CD4-positive, alpha-beta T cell treated with Interleukin-21 for 1 hour (primary cell): Measurements from ENCODE around the gene CLEC16A.

Experiments
- DNase-seq: peaks from one replicate; pipeline ENCODE4 v3.0.0-alpha.2; 2020

Gene CLEC16A

DNA sequence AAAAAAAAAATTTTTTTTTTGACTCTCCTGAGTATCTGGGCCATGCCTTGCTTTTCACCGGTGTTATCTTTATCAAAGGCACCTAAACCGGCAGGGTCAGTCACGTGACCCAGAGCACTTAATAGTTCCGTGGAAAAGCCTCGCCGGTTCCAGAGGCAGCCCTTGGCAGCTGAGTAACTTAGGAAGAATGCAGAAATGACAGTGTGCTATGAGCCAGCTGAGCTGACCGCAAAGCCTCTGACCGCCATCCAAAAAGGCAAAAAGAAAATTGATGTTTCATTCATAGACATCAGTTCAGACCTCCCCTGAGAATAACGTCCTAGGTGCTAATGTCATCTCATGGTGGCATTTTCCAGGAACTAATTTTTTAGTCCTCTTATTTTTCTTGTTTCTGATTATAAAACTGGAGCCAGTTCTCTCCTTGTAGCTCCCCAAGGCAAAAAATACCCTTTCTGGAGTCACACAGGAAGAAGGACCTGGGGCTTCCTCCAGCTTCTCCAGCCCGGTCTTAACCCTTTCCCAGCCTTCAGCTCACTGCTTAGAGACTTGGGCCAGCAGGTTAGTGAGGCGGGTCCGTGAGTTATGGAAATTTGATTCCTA, 189.1 kb downstream of the CLEC16A start:
- DNase-seq = no peak

DNA sequence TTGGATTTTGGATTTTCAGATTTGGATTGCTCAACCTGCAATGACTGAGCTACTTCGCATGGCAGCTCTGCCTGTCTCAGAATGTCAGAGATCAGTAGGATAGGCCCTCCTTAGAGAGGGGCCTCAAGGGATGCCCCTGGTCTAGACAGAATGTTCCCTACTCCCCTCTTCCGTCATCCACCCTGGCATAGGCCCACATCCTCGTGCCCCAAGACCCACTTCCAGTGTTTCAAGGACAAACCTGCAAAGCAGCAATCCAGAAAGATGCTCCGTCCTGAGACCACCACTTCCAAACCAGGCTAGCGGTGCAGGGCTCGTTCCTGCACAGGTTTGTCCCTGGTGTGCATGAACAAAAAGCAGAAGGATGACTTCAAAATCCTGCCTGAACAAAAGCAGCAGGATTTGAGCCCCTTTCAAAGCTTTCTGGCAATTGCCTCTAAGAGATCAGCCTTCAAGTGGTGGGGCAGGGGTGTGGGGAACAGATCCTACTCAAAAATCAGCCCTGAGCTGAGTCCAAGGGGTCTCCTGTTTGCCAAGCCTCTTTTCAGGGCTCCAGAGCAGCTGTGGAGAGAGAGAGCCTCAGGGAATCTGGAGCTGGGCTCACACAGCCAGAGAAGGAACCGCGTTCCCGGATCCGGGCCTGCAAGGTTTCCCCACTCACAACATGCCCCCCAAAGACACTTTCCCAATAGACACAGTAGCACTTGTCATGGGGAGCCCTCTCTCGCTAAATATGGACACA, 190.5 kb downstream of the CLEC16A start:
- DNase-seq = no peak

DNA sequence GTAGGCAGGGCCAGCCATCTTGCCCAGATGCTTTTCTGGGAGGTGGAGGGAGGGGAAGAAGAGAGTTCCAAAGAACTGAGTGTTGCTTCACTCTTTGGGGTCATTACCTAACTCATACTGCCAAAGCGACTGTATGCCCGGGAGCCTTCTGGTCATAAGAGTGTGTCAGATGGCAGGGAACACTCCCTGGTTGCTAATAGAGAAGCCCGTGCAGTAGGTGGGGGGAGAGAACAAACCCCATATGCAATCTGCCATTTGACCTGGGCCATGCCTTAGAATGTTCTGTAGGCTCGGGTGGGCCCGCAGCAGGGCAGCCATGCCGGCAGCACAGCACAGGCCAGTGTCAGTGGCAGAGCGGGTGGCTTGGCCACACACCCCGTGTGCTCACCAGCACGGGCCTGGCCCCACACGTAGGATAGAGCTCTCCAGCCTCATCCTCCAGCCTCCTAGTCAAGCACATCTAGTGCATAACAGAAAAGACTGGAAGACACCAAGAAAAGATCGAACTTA, 191.2 kb downstream of the CLEC16A start:
- DNase-seq = no peak

GRCh38 chr16:11136600-11136999, 192.2 kb downstream of the CLEC16A start:
- DNase-seq = no peak

DNA sequence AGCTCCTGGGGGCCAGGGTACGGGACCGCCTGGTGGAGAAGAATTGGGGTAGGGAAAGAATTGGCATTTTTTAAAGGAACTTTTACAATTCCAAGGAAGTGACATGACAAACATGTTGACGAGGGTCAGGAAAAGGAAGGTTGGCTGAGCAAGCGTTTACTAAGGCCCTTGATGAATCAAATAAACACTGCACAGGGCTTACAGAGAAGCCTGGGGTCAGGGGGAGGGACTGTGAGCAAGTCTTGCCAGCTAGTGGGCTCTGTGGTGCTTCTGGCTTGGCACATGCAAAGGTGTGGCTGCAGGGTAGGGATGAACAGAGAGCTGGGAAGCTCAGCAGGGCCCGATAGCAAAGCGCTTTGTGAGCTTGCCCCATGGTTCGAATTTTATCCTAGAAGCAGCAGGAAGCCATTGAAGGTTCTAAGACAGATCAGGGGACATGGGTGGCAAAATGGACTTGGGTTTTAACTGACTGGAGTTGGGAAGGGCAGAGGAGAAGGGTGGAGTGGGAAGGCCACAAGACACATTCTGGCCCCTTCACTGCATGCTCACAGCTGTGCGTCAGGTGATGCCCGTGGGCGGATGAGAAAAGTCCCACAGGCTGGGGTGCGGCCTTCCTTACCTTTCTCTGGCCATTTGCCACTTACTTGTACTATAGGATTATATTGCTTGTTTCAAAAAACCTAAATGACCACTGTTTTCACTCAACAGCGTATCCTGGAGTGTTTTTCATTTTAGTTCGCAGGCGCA, 193.8 kb downstream of the CLEC16A start:
- DNase-seq = no peak

GRCh38 chr16:11138769-11139325, 194.5 kb downstream of the CLEC16A start:
- DNase-seq = no peak

- DNase-seq = no peak
These were observed 195.1 kb downstream of the CLEC16A start for GRCh38 chr16:11139326-11140097.

DNA sequence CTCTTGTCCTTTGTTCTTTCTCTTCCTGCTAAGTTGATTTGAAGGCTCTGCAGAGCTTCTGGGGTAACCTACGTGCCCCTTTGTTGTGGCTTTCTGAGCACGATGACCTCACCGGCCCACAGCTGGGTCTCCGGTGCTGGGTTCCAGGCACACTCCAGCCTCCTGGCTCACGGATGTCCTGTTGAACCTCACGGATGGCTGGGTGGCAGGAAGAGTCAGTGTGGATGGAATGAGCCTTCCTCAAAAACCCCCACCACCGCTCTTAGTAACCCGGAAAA, 195.7 kb downstream of the CLEC16A start:
- peak; percentile 41 for DNase-seq

DNA sequence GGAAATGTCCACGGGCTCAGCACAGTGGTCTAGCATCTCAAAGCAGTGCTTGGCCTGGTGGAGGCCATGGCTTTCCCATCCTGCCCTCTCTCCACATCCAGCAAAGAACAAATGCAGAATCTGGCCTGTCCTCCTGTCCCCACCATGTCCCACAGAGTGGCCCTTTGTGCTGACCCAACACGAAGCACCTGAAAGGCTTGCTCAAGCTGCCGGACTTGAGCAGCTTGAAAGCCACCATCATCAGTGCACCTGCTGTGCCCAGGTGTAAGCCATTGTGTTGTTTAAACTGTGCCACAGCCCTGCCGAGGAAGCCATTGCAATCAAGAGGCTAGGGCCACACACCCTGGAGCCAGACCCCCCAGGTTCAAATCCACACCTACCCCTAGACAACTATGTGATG, 196.1 kb downstream of the CLEC16A start:
- no peak for DNase-seq

DNA sequence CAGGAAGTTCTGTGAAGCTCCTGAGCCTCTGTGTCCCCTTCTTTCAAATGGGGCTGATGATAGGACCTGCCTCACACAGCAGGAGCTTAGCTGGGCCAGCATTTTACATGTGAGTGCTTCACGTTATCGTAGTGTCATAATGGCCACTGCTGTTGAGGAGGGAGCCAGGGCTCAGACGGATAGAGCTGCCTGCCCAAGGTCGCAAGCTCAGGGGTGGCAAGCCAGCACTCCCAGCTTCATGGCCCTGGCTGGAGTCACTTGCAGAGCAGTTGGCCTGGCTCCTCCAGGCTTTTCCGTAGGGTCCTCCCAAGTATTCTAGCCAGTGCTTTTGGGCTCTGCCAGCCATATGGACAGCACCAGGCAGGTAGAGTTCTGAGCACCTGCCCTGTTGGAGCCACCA, 196.5 kb downstream of the CLEC16A start:
- no peak for DNase-seq

- DNase-seq = no peak
These were observed 197.3 kb downstream of the CLEC16A start for GRCh38 chr16:11141409-11142260.

DNA sequence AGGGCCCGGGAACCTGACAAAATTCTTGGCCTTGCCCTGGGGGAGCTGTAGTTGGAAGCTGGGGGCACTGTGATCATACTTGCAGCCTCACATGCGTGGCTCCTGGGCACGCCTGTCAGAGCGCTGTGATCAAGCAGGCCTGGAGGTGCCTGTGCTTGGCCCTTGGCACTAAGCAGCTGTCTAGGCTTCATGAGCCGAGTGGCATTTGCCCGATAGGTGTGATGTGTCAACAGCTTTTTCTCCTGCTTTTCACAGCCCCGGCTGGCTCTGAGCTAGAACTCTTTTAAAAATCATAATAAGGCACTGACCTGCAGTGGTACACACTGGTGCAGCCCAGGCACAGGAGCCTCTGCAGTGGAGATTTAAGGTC, 197.9 kb downstream of the CLEC16A start:
- DNase-seq = no peak

GRCh38 chr16:11142951-11143350, 198.6 kb downstream of the CLEC16A start:
- no peak for DNase-seq

GRCh38 chr16:11143372-11144035, 199.1 kb downstream of the CLEC16A start:
- no peak for DNase-seq

- no peak for DNase-seq
These were observed 199.8 kb downstream of the CLEC16A start for GRCh38 chr16:11144122-11144521.

DNA sequence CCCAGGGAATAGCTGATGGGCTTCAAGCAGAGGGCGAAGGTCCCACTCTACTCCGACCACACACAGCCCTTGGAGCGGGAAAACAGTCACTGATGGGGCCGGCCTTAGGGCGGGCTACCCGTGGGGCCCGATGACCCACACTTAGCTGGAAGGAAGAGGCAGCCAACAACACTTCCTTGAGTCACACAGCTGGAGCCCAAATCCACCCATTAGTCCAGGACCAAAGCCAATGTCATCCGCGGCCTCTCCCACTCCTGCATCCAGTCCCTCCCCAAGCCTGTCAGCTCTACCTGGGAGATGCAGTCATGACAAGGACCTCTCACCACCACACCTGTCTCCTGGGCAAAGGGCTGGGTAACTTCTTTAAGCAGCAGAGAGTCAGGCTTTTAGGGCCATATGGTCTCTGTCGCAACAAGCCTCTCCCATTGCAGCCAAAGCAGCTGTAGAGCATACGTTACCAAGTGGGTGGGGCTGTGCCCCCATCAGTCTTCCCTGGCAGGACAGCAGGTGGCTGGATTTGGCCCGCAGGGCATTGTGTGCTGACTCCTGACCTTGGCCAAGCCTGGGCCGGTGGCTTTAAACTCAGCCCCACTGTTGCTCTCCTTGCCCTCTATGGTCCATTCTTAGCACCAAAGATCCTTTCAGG, 200.9 kb downstream of the CLEC16A start:
- no peak for DNase-seq

DNA sequence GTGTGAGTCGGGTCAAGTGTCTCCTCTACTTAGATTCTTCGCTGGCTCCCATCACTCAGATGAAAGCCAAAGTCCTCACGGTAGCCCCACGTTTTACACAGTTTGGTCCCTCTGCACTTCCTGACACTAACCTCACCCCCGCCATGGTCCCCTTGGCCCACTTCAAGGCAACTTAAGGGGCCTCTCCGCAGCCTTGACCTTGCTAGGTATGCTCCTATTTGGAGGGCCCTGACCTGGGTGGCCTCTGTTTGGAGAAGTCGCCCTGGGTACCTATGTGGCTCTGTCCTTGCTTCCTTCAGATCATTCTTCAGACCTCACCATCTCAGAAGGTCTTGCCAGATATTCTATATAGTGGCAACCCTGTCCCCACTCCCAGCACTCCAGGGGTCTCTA, 201.5 kb downstream of the CLEC16A start:
- no peak for DNase-seq

GRCh38 chr16:11147033-11147753, 202.8 kb downstream of the CLEC16A start:
- DNase-seq = no peak

DNA sequence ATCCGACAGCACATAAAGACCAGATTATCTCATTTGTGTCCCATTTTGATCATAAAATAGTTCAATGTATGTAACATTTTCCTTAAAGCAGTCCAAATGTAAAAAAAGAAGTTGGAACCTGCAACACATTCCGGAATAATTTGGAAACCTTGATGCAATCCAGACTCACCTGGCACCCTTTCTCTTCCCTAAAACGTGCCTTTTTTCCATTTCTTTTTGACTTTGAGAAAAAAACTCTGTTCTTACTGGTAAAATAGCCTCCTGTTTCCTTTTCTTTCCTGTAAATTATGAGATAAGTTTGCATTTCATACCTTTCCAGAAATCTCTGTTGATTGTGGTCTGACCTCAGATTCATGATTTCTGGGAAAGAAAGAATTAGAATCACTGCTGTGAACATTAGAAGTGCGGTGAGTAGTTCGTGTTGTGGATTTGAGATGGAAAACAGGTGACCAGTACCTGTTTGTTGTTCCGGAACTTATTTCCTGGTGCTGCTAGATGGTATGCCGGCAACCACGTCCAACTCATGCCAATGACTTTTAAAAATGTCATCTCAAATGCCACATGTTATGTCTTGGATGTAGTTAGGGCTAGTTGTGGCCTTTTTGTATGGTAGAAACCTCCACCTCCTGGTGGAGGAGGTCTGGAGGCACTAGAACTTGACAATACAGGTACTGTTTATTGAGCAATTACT, 203.5 kb downstream of the CLEC16A start:
- DNase-seq = no peak
